GM10266 (cell line): ENCODE data around the gene MXRA7.
"Not testable (repeated sequence)": the region's sequence is repeated elsewhere in the genome, so short reads cannot be mapped to it uniquely, and the experiment has no call there.

Source experiments
- DNase-seq: peaks from one replicate; pipeline ENCODE4 v3.0.0; 2012; ENCODE audit errors: extremely low spot score
- CTCF ChIP-seq: IDR thresholded peaks from 2 replicates; pipeline ENCODE4 v1.5.1; 2012; ENCODE audit warnings: mild to moderate bottlenecking, low read depth; ENCODE audit not compliant: control insufficient read depth, insufficient read depth; ENCODE audit errors: missing control alignments

MXRA7 gene

DNA sequence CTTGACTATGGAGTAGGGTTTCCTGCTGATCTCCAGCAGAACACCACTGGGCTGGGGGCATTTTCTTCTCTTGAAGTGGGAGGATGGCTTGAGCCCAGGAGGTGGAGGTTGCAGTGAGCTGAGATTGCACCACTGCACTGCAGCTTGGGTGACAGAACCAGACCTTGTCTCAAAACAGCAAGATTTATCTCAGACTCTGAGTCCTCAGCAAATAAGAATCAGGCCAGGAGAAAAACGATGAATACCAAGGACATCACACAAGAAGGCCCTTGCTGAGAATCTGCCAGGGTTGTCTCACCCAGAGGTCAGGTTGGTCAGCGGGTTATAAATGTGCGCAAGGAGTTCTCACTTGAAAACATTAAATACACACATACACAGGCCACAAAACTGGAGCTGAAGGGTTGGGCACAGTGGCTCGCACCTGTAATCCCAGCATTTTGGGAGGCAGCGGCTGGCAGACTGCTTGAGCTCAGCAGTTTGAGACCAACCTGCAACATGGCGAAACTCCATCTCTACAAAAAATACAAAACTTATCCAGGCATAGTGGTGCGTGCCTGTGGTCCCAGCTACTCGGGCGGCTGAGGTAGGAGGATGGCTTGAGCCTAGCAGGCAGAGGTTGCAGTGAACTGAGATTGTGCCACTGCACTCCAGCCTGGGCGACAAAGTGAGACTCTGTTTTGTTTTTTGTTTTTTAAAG is 7.7 kb downstream of the MXRA7 start:
- TF ChIP-seq CTCF: no peak
- no peak for DNase-seq

DNA sequence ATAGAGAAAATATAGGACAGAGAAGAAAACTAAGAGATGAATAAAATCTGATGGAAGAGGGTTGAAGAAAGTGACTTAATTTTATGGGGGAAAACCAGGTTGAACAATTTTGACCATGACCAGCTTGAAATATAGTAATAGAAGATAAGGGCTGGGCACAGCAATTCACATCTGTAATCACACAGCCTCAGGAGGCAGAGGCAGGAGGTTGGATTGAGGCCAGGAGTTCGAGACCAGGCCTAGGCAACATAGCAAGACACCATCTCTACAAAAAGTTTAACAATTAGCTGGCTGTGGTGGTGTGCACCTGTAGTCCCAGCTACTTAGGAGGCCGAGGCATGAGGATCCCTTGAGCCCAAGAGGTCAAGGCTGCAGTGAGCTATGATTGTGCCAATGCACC is 8.7 kb downstream of the MXRA7 start:
- TF ChIP-seq CTCF: no peak
- DNase-seq: no peak

DNA sequence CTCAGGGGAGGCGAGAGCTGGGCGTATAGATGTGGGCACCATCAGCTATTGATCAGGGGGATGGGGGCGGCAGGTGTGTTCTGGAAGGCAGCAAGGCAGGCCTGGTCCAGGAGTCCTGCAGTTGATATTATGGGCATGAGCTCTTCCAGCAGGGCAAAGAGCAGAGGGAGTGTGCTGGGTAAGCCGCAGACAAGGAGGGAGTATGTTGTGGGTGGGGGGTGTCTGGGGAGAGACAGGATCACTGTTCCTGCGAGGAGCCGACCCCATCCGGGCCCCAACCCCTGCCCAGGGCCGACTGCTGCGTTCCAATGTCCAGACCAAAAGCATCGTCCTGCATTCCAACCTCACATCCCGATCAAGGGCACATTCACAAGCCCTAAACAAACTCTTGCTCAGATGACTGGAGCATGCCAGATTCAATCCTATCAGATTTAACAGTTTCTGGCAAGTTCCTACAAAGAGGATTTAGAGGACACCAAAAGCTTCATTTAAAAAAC is 9.2 kb downstream of the MXRA7 start:
- TF ChIP-seq CTCF: no peak
- no peak for DNase-seq

- no peak for TF ChIP-seq CTCF
- no peak for DNase-seq
Observed at GRCh38 chr17:76700617-76701470, 9.9 kb downstream of the MXRA7 start.

DNA sequence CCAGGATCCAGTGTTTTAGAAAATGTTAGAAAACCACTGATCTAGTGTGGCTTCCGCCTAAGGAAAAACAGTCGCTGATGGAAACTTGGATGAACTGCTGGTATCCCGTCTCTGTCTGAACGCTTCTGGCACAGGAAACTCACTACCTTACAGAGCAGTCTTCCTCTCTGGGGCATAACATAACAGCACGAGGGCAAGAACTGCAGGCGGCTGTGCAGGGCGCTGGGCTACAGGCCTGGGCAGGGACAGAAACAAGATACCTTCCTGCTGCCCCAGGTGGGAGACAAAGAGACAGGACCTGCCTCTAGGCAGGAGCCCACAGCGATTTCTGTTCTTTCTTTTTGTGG is 10.5 kb downstream of the MXRA7 start:
- TF ChIP-seq CTCF: no peak
- DNase-seq: no peak

GRCh38 chr17:76698466-76698977 is 12.2 kb downstream of the MXRA7 start:
- DNase-seq: not testable (repeated sequence)

- TF ChIP-seq CTCF: no peak
- DNase-seq: no peak
Observed at GRCh38 chr17:76697702-76698465, 12.9 kb downstream of the MXRA7 start.
